ENCODE measurements around the gene HSD17B2.
"Not testable (repeated sequence)": the region's sequence is repeated elsewhere in the genome, so short reads cannot be mapped to it uniquely, and the experiment has no call there.

The HSD17B2 gene

GRCh38 chr16:82134846-82135245 is 99.8 kb downstream of the HSD17B2 start:
- DNase-seq (ENCODE audit: low spot score), result no peak

DNA sequence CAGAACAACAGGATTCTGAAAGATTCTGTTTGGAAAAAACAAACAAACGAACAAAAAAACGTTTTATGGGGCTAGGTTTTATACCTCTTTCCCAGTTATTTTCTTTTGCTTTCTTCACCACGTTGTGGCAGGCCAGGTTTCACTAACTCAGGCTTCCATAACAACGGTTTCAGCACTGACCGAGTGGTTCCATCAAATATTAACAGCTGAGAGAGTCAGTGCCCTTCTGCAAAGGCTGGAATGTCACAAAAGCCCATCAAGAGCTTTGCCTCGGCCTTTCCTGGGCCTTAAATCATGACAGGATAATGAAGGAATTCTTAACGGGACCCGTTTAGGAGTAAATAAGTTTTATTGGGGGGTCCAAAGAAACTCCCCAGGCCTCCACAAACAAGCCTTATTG is 100.8 kb downstream of the HSD17B2 start:
- DNase-seq (ENCODE audit: low spot score), result peak; percentile 56

- DNase-seq (ENCODE audit: low spot score), result no peak
These were observed 102.1 kb downstream of the HSD17B2 start for GRCh38 chr16:82136956-82137821.

DNA sequence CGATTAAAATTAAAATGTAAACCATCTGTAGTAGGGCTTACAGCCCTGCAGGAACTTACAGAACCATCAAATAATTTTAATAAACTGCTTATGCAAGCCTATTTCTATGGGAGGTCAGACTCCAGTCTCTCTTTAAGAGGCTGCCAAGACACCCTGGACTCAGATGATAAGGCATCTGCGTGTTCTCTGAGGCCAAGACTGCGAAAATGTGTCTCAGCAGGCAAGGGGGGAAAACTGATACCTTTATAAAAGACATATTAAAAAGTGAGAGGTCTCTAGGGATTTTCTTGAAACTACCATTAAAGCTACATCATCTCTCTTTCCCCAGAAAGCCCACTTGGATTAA is 102.7 kb downstream of the HSD17B2 start:
- DNase-seq (ENCODE audit: low spot score), result no peak

DNA sequence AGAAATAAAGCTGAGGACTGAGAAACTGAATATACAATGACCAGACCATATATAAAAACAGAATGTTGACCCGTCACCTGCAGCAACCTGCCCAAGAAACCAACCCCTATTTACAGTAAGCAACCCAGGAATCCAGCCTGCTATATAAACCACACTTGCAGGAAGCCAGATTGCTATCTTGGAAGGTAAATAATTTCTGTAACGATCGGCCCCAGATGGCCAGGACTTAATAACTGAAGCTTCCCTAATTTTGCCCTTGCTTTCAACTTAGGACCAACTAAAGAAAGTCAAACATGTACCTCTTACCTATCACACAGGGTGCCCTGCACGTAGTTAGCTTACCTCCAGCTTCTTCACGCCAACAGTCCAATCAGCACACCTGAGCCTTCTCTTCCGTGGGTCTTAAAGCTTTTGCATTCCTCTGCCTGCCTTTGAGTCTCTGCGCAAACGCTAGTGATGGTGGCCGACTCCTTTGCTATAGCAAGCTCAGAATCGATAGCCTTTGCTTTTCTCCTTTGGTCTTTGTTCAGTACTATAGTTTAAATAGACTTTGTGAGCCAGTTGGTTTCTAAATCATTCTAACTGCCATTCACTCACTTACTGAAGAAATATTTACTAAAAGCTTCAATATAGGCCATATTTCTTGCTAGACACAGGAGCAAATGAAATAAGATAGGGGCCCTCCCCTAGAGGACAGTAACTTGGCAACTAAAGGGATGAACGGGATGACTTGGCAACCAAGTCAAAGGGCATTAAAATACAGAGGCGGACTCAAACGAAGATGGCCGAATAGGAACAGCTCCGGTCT is 103.6 kb downstream of the HSD17B2 start:
- DNase-seq (ENCODE audit: low spot score), result no peak

DNA sequence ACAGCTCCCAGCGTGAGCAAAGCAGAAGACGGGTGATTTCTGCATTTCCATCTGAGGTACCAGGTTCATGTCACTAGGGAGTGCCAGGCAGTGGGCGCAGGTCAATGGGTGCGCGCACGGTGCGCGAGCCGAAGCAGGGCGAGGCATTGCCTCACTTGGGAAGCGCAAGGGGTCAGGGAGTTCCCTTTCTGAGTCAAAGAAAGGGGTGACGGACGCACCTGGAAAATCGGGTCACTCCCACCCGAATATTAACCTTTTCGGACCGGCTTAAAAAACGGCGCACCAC is 104.2 kb downstream of the HSD17B2 start:
- DNase-seq (ENCODE audit: low spot score), result not testable (repeated sequence)

GRCh38 chr16:82146556-82146955 is 111.5 kb downstream of the HSD17B2 start:
- no peak for DNase-seq (ENCODE audit: low spot score)

DNA sequence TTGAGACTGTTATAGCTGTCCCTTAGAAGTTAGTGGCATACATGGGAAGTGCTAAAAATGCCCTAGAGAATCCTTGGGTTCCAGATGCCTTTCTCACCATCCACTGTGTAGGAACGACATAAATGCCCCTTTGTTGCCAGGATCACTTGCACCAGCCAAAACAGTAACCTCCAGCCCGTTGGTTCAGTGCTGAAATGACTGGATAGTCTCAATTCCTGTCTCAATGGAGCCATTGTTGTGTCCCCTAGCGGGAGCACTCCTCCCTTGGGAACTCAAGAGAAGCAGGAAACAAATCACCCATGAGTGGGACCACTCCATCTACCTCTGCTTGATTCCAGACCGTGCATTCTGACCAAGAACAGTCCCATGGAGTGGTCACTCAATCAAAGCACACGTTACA is 111.9 kb downstream of the HSD17B2 start:
- DNase-seq (ENCODE audit: low spot score), result no peak

DNA sequence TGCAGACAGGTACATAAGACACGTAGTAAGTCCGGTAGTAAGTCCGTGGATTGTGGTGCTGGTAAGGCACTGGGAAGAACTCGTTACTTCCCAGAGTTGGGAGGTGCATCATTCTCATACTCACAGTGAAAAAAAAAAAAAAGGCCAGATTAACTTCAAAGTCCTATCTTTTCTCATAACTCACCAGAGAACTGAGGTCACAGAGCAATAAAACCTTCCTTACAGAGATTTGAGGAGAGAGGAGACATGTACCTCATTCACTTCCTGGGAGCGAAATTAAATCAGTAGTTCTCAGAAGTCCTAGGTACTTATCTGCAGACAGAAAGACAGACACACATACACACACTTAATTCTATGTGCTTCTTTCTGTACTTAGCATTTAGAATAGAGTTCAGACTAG is 112.5 kb downstream of the HSD17B2 start:
- DNase-seq (ENCODE audit: low spot score), result no peak

Data from HuH-7.5 (cell line).